Stimulated activated CD4-positive, alpha-beta T cell treated with anti-CD3 and anti-CD28 coated beads, Interleukin-4, amount 100 ng/mL, for 24 hours (primary cell): ENCODE measurements around the gene ZFHX3.

Source experiments
- DNase-seq: peaks from one replicate; pipeline ENCODE4 v3.0.0-alpha.2; 2020

The ZFHX3 gene

DNA sequence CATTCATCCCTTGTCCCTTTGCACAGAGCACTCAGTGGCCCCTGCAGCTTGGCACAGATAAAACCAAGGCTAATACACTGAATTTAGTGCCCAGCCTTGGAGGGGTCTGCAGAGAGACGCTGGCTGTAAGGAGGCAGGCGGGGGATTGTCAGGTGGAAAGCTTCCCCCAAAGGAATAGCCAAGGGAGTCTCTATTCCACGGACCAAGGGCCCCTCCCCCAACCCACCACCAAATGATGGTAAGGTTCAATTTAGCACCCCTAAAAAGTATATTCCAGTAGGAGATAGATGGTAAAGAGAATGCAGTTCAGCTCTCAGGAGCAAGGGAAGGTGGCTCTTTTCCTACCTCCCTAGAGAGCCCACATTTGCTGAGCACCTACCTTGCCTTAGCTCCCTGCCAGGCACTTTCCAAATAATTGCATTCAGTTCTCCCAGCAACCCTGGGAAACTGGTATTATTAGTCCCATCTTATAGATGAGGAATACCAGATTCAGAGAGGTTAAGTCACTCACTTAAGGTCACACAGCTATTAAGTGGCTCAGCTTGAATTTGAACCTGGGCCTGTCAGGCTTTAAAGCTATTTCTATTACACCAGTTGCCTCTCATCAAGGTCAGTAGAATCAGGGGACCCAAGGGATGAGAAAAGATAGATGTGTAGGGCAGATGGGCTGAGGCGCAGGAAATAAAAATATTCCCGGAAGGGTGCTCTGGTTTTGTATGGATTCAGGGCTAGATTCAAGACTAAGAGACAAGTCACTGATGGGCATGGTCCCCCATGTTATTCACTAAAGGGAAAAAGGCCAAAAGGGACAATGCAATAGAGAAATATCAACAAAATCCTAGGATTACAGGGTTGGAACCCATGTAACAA, 20.0 kb upstream of the ZFHX3 start:
- no peak for DNase-seq

DNA sequence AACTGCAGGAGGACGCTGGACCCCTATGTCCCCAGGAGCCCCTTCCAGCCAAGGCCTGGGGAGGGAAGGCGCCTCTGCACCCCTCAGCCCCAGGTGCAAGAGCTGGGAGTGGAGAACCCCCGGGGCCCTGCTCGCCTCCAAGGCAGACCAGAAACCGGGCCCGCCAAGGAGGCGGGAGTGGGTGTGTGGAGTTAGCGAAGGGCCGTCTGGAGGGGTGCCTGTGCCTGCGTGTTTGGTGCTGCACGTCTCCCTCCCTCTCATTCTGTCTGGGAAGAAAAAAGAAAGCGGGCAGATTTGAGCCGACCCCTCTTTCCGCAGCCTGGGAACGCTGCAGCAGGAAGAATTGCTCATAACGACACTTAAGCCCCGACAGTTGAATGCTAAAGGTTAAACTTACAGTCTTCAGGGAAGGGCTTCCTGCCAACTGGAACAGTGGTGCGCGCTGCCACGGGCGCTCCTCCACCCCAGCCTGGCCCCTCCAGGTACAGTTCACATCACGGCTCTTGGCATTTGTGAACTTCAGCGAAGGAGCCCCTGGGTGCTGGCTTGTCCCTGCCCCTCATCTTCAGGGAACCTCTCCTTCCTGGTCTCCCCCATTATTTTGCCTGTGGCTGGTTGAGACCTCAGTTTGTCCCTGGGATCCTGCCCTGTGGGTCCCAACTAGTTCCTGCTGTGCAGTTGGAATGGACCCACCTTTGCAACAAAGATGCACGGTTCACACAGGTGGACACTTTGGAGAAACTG, 19.2 kb upstream of the ZFHX3 start:
- DNase-seq, result no peak

DNA sequence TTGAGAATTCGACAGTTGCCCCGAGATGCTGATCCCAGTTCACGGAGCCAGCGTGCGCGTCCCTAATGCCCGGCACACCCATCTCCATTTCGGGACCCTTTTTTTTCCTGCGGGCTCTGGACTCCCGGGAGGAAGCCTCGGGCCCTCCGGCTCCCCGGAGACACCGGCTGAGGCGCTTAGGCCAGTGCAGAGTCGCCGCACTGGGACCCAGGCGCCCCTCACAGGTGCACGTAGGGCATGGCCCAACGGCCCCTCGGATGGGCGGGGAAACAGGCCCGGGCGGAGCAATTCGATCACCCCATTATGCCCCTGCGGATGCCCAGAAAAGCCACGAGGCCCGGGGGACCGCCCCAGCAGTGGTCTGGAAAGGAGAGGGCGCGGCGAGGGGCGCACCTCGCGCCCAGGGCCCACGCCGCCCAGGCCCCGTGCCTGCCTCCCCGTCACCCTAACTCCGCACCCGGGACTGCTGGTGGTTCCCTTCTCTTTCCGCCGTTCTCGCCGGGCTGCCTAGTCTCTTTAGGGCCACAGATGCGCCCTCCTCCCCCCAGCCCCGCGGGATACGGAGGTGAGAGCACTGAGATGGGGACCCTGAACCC, 18.5 kb upstream of the ZFHX3 start:
- DNase-seq, result no peak

DNA sequence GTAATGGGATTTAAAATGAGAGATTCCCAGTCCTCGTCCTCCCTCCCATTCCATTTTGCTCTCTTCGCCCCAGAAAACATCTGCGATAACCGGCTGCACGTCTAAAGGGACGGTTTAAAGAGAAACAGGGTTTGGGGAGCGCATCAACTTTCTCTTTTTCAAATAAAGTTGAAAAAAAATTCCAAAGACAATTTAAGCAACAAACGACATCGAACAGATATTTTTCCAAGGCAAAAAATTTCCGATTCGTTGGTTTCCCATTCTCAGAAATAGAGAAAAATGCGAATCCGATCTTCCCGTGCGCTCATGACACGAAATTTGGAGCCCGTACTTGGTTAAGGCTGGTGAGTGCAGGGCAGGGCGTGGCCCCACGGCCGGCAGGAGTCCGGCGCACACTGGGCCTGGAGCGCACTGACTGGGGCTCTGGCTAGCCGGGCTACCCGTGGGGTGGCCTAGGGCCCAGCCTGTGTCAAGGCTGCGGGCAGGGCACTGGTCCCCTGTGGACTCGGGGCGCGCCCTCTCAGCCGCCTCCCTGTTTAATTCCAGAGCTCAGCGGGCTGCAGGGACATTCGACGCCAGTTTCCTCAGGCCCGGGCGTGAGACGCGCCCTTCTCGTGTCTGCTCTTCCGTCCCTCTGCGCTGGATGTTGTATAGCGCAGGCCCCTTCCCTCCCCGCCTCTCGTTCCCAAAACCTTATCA, 17.9 kb upstream of the ZFHX3 start:
- no peak for DNase-seq

GRCh38 chr16:73064994-73065545, 17.1 kb upstream of the ZFHX3 start:
- no peak for DNase-seq

DNA sequence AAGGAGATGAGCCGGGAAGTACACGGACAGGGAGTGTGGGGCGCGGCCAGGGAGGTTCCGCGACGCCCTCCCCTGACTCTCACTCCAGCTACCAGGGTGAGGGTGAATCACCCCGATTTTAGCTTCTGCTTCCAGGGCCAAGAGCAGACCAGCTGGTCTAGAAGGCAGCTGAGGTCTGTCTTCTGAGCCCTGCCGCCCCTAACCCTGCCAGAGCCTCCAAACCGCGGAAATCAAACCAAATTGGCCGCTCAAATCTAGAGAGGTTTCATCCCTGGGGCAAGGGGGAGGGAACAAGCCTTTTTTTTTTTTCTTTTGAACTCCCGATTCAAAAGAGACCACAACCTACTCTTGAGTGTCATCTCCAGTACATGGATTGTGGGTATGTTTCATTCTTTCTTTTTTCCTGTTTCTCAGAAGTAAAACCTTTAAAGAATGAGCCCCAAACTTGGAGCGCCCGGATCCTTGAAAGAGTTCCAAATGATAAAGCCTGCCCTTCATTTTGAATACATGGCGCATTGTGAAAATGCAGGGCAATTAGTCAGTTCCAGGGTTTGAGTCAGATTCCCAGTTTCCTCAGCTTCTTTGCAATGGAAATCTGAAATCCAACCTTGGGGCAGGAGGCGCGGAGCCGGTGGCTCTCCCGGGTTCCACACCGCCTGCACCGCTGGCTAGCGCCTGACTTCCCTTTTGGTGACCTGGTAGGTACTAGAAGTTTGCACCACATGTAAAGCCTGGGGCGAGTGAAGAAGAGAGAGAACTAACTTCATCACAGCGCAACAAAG, 16.5 kb upstream of the ZFHX3 start:
- DNase-seq, result no peak

DNA sequence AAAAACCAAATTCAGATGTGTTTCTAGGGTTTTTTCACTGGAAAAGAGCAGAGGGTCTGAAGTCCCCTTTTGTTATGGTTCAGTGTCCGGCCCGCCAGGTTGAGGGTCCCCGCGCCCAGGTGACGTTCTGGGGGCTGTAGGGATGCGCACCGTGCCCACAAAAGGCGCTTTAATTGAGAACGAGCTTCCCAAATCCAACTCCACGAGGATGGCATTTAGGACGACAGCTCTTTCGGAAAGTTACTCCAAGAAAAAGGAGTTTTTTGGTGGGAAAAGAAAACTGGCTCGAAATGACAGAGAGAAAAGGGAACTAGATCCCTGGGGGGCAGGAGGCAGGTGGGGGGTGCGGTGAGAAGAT, 15.9 kb upstream of the ZFHX3 start:
- DNase-seq, result no peak

GRCh38 chr16:73062743-73063733, 15.1 kb upstream of the ZFHX3 start:
- DNase-seq, result no peak

DNA sequence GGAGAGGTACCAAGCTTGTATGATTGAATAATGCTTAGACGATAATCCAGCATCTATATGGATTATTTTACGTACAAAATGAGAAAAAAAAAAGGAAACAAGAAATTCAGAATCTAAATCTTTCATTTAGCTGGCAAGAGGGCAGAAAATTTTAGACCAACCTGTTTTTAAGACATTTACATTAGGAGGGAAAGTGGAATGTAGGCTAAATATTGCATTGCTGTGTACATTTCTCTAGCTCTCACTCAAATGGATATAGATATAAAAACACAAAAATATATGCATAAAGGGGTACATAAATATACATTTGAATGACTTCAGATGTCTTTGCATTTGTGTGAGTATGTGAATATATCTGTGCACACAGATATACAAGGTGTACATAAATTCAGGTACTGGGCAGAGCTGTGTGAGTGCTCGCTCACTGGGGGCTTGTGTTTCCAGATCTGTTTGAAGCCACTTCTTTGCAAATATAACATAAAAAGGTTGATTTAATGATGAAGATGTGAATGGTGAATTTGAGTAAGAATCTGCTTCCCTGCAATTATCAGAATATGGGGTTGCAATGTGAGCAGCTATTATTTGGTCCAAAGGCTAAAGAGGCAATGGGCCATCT, 14.2 kb upstream of the ZFHX3 start:
- DNase-seq, result no peak

DNA sequence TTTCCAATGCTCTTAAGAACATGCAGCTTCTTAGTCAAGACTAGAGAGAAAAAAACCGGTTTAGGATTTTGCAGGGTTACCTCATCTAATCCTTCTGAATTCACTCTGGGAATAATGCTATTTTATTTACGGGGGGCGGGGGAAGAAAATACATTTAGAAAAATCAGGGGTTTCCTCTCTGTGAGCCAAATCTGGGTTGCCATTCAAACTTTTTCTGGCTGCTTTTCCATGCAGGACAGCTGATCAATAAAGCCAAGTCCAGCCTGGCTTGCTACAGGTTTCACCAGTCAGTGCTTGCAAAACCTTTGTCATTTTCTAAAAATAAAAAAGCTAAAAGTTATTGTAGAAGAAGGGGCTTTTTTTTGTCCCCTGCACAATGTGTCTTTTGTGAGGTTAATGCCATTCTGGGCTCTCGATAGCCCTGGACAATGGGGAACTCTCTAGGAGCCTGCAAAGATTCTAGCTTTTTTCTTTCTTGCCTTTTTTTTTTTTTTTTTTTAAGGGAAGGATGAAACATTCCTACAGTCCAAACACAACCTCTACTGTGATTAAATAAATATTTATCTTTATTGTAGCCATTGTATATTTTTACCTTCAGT, 13.1 kb upstream of the ZFHX3 start:
- no peak for DNase-seq

DNA sequence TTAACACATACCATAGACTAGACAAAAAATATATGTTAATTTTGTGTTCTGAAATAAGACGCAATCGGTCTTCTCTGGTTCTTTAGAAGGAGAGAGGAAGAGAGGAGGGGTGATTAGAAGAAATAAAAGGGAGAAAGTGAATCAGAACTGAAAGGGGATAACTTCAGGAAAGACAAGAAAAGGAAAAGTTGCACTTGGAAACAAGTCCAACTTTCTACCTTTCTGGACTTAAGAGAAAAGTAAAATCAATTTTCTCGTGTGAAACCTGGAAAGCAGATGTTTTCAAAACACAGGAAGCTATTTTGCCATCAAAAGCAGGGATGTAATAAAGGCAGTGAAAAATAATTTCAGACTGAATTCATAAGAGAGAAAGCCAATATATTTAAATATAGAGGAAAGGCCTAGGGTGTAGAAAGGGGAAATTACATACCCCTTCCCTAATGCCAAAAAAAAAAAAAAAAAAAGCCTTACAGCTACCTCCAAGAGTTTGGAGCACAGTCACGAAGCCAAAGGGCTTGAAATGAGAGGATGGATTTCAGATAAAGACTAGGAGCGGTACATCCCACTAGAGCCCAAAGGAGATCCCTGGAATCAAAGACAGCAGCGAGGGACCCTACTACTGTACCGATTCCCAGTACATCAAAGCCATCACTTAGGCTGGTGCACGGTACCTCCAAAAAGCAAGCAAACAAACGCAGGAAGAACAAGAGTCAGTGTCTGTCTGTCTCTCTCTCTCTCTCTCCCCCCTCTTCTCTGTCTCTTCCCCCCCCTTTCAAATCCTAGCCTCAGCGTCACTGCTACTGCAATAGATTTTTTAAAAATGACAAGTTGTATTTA, 12.1 kb upstream of the ZFHX3 start:
- no peak for DNase-seq

DNA sequence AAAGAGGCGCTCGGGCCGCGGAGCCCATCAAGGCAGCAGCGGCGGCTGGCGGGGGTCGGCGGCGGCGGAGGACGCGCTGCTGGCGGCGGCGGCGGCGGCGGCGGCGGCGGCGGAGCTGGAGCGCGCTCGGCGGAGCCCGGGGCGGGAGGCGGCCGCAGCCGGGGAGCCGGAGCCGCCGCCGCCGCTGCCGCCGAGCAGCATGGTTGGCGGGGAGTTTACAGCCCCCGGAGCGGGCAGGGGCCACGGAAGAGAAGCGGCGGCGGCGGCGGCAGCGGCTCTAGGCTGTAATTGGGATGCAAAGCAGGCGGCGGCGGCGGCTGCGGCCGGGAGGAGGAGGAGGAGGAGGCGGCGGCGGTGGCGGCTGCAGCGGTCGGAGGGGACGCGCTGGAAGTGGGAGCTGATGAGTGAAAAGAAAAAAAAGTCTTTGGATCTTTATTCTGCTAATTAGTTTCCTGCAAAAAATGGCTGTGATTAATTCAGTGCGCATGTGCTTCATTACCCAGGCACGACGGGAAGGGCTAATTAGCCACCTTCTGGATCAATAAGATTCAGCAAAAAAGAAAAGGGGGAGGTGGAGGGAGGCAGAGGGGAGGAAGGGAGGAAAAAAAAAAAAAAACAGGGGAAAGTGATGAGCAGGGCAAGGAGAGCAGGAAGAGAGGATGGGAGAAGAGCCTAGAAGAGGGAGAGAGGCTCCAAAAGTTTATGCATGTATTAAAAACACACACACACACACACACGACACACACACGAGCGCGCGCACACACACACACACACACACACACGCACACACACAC, 10.9 kb upstream of the ZFHX3 start:
- no peak for DNase-seq

- no peak for DNase-seq
These were observed 10.3 kb upstream of the ZFHX3 start for GRCh38 chr16:73058221-73058615.

DNA sequence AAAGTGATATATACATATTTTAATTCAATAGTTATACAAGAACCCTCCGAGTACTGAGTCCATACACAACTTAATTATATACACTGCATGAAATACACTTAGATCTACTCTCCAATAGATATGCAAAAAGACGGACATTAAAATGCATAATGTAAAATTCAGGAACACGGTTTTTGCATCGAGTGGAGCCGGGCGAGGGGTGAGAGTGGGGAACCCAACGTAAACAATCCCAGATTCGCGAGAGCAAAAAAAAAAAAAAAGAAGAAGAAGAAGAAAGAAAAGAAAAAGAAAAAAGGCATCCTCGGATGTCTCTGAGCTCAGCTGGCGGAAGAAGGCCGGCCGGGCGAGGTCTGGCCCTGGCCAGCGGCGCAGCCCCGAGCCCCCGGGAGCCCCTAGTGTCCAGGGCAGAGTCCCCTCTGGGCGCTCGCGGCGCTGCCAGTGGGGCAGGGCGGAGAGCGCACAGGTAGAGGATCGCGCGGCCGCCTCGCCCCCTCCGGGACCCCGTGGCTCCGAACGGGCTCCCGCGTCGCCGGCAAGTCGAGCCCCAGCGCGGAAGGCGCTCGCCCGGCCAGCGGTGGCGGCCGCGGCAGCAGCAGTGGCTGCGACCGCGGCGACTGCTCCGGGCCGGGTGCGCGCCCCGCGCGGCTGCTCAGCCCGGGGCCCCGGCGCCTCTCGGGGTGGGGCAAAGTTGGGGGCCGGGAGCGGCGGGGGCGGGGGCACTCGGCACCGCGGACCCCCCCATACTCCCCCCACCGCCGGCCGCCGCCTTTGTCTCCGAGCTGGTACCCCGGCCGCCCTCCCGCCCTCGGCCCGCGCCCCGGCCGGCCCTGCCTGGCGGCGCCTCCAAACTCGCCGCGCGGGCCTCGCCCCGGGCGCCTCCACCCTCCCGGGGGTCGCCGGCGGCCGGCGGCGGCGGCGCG, 9.6 kb upstream of the ZFHX3 start:
- DNase-seq, result no peak

- DNase-seq, result no peak
These were observed 9.0 kb upstream of the ZFHX3 start for GRCh38 chr16:73056921-73057290.

GRCh38 chr16:73056448-73056847, 8.5 kb upstream of the ZFHX3 start:
- DNase-seq, result no peak

- DNase-seq, result no peak
These were observed 7.0 kb upstream of the ZFHX3 start for GRCh38 chr16:73054813-73055482.
